ENCODE measurements around the gene STARD9.

Gene STARD9

GRCh38 chr15:42605796-42606195 lies 30.4 kb downstream of the STARD9 start:
- Histone ChIP-seq H2AFZ (ENCODE audit: insufficient read depth, low read length, poor library complexity) (no peak overlapping the region), H3K4me2 (ENCODE audit: low read length) (no peak overlapping the region), H2AK5ac (ENCODE audit: low read length) (no peak overlapping the region), H3K36me3 (ENCODE audit: control insufficient read depth in 1 of 2, insufficient read depth in 2 of 2, low read length in 2 of 2) (no peaks in the 10 kb centered on the region), H2BK12ac (ENCODE audit: low read length) (no peak overlapping the region), H3K14ac (ENCODE audit: low read length) (no peak overlapping the region), H3K23ac (ENCODE audit: low read length) (no peak overlapping the region), H4K12ac (ENCODE audit: low read depth, low read length) (no peak overlapping the region), H2BK5ac (ENCODE audit: low read depth, low read length, poor library complexity) (no peak overlapping the region), H3K18ac (ENCODE audit: low read length) (no peak overlapping the region), H3K27ac (ENCODE audit: low read depth, low read length) (no peak overlapping the region), H3K4ac (ENCODE audit: low read depth, low read length) (no peak overlapping the region), H2BK120ac (ENCODE audit: insufficient read depth, low read length, poor library complexity) (no peak overlapping the region), H3K4me3 (ENCODE audit: low read depth, low read length) (no peak overlapping the region), H3K9me3 (ENCODE audit: insufficient read depth, low read depth, low read length) (peaks cover 4% of the 10 kb centered on the region), H4K8ac (ENCODE audit: low read depth, low read length) (no peak overlapping the region), H3K79me2 (ENCODE audit: control insufficient read depth, insufficient read depth, low read length, poor library complexity) (no peaks in the 10 kb centered on the region), H3K4me1 (ENCODE audit: control insufficient read depth in 1 of 2, insufficient read depth in 2 of 2, low read length in 2 of 2) (no peaks in the 10 kb centered on the region), H3K9ac (ENCODE audit: low read length) (no peak overlapping the region), H4K91ac (ENCODE audit: low read depth, low read length) (no peak overlapping the region), H3K79me1 (ENCODE audit: low read length) (no peaks in the 10 kb centered on the region), H3K27me3 (ENCODE audit: insufficient read depth, low read length) (no peaks in the 10 kb centered on the region)
- no peak for DNase-seq
- no CpG with 5 or more reads among the region's 3 CpGs for WGBS (ENCODE audit: extremely low coverage, insufficient coverage, insufficient read length)

DNA sequence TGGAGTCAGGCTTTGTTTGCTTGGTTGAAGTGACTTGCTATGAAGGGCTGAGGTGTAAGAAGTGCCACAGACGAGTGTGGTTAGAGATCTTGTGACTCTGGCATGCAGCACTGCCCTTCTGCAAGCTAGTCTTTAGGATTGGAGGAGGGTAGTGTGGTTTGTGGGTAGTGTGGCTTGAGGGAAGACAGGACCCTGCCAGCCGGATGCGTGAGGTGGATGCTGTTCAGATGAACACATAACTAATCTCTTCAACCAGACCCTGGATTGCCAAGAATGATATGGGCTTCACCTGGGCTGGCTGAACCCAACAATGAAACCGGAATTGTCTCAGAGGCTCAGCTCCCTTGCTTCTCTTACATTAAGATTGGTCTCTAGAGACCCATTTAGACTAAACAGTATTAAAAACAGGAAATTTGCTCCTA lies 32.7 kb downstream of the STARD9 start:
- Histone ChIP-seq H3K79me1 (ENCODE audit: low read length) (no peaks in the 10 kb centered on the region), H4K8ac (ENCODE audit: low read depth, low read length) (no peak overlapping the region), H4K12ac (ENCODE audit: low read depth, low read length) (no peak overlapping the region), H2BK12ac (ENCODE audit: low read length) (no peak overlapping the region), H2AFZ (ENCODE audit: insufficient read depth, low read length, poor library complexity) (no peak overlapping the region), H3K4me1 (ENCODE audit: control insufficient read depth in 1 of 2, insufficient read depth in 2 of 2, low read length in 2 of 2) (no peaks in the 10 kb centered on the region), H3K4me3 (ENCODE audit: low read depth, low read length) (no peak overlapping the region), H3K23ac (ENCODE audit: low read length) (no peak overlapping the region), H3K4ac (ENCODE audit: low read depth, low read length) (no peak overlapping the region), H3K14ac (ENCODE audit: low read length) (no peak overlapping the region), H3K36me3 (ENCODE audit: control insufficient read depth in 1 of 2, insufficient read depth in 2 of 2, low read length in 2 of 2) (no peaks in the 10 kb centered on the region), H3K27ac (ENCODE audit: low read depth, low read length) (no peak overlapping the region), H3K4me2 (ENCODE audit: low read length) (no peak overlapping the region), H2BK5ac (ENCODE audit: low read depth, low read length, poor library complexity) (no peak overlapping the region), H2BK120ac (ENCODE audit: insufficient read depth, low read length, poor library complexity) (no peak overlapping the region), H3K27me3 (ENCODE audit: insufficient read depth, low read length) (no peaks in the 10 kb centered on the region), H3K9me3 (ENCODE audit: insufficient read depth, low read depth, low read length) (no peaks in the 10 kb centered on the region), H3K9ac (ENCODE audit: low read length) (no peak overlapping the region), H2AK5ac (ENCODE audit: low read length) (no peak overlapping the region), H3K18ac (ENCODE audit: low read length) (no peak overlapping the region), H4K91ac (ENCODE audit: low read depth, low read length) (no peak overlapping the region), H3K79me2 (ENCODE audit: control insufficient read depth, insufficient read depth, low read length, poor library complexity) (no peaks in the 10 kb centered on the region)
- peak in 1 of 2 donors; percentile 3 for DNase-seq
- no CpG with 5 or more reads among the region's 4 CpGs for WGBS (ENCODE audit: extremely low coverage, insufficient coverage, insufficient read length)

GRCh38 chr15:42608752-42609488 lies 33.5 kb downstream of the STARD9 start:
- H2BK5ac ChIP-seq (ENCODE audit: low read depth, low read length, poor library complexity), result no peak overlapping the region

DNA sequence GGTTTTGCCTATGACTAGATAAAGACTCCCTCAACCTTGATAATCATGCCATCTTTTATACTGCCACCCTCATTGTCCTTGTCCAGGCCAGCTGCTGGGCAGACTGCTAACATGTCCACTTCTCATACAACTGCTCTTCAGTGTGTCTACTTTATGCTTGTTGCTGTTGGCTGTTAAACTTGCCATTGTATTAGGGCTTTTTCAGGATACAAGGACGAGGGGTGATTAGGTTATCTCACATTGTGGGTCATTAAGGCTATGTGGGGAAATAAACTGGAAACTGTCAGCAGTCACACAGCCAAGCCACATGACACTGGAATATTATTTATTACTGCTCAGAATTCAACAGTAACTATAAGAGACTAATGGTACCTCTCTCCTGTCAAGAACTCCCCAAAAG lies 36.1 kb downstream of the STARD9 start:
- Histone ChIP-seq H3K4me1 (ENCODE audit: control insufficient read depth in 1 of 2, insufficient read depth in 2 of 2, low read length in 2 of 2) (no peaks in the 10 kb centered on the region), H2AFZ (ENCODE audit: insufficient read depth, low read length, poor library complexity) (no peak overlapping the region), H3K18ac (ENCODE audit: low read length) (no peak overlapping the region), H3K79me2 (ENCODE audit: control insufficient read depth, insufficient read depth, low read length, poor library complexity) (no peaks in the 10 kb centered on the region), H3K9me3 (ENCODE audit: insufficient read depth, low read depth, low read length) (no peaks in the 10 kb centered on the region), H3K9ac (ENCODE audit: low read length) (no peak overlapping the region), H3K4me2 (ENCODE audit: low read length) (no peak overlapping the region), H3K4ac (ENCODE audit: low read depth, low read length) (no peak overlapping the region), H2BK12ac (ENCODE audit: low read length) (no peak overlapping the region), H2BK5ac (ENCODE audit: low read depth, low read length, poor library complexity) (no peak overlapping the region), H4K91ac (ENCODE audit: low read depth, low read length) (no peak overlapping the region), H4K8ac (ENCODE audit: low read depth, low read length) (no peak overlapping the region), H3K14ac (ENCODE audit: low read length) (no peak overlapping the region), H2BK120ac (ENCODE audit: insufficient read depth, low read length, poor library complexity) (no peak overlapping the region), H3K36me3 (ENCODE audit: control insufficient read depth in 1 of 2, insufficient read depth in 2 of 2, low read length in 2 of 2) (no peaks in the 10 kb centered on the region), H3K27ac (ENCODE audit: low read depth, low read length) (no peak overlapping the region), H4K12ac (ENCODE audit: low read depth, low read length) (no peak overlapping the region), H3K27me3 (ENCODE audit: insufficient read depth, low read length) (no peaks in the 10 kb centered on the region), H3K79me1 (ENCODE audit: low read length) (no peaks in the 10 kb centered on the region), H3K23ac (ENCODE audit: low read length) (no peak overlapping the region), H2AK5ac (ENCODE audit: low read length) (no peak overlapping the region), H3K4me3 (ENCODE audit: low read depth, low read length) (no peak overlapping the region)
- no peak for DNase-seq
- no CpG with 5 or more reads among the region's 1 CpG for whole genome bisulfite sequencing (ENCODE audit: extremely low coverage, insufficient coverage, insufficient read length)

More at GRCh38 chr15:42608752-42609488, 33.5 kb downstream of the STARD9 start:
- Histone ChIP-seq H3K18ac (ENCODE audit: low read length) (no peak overlapping the region), H4K12ac (ENCODE audit: low read depth, low read length) (no peak overlapping the region), H3K27me3 (ENCODE audit: insufficient read depth, low read length) (no peaks in the 10 kb centered on the region), H3K4me1 (ENCODE audit: control insufficient read depth in 1 of 2, insufficient read depth in 2 of 2, low read length in 2 of 2) (no peaks in the 10 kb centered on the region), H3K4me2 (ENCODE audit: low read length) (no peak overlapping the region), H3K79me2 (ENCODE audit: control insufficient read depth, insufficient read depth, low read length, poor library complexity) (no peaks in the 10 kb centered on the region), H3K27ac (ENCODE audit: low read depth, low read length) (no peak overlapping the region), H3K9ac (ENCODE audit: low read length) (no peak overlapping the region), H4K8ac (ENCODE audit: low read depth, low read length) (no peak overlapping the region), H2BK12ac (ENCODE audit: low read length) (no peak overlapping the region), H3K79me1 (ENCODE audit: low read length) (no peaks in the 10 kb centered on the region), H3K23ac (ENCODE audit: low read length) (no peak overlapping the region), H3K14ac (ENCODE audit: low read length) (no peak overlapping the region), H4K91ac (ENCODE audit: low read depth, low read length) (no peak overlapping the region), H2AK5ac (ENCODE audit: low read length) (no peak overlapping the region), H3K9me3 (ENCODE audit: insufficient read depth, low read depth, low read length) (no peaks in the 10 kb centered on the region), H3K4me3 (ENCODE audit: low read depth, low read length) (no peak overlapping the region), H3K36me3 (ENCODE audit: control insufficient read depth in 1 of 2, insufficient read depth in 2 of 2, low read length in 2 of 2) (no peaks in the 10 kb centered on the region), H2BK120ac (ENCODE audit: insufficient read depth, low read length, poor library complexity) (no peak overlapping the region), H3K4ac (ENCODE audit: low read depth, low read length) (no peak overlapping the region), H2AFZ (ENCODE audit: insufficient read depth, low read length, poor library complexity) (no peak overlapping the region)
- WGBS (ENCODE audit: extremely low coverage, insufficient coverage, insufficient read length), result no CpG with 5 or more reads among the region's 7 CpGs
- DNase-seq, result no peak
